WTC11 (cell line): ENCODE measurements around the gene COL6A5. TPM values are rescaled to one million over a fixed set of nuclear protein-coding genes. Genes with fewer than 3 reads are reported as not detected.

ENCODE experiments used
- AR ChIP-seq: fragments of 250-450 bp; sonication (Bioruptor Pico); IDR thresholded peaks from 2 replicates; pipeline ENCODE4 v1.9.0; 2021; ENCODE audit warnings: mild to moderate bottlenecking
- ATF6 ChIP-seq: sonication (generic); formaldehyde crosslinking; IDR thresholded peaks from 2 replicates; pipeline ENCODE4 v1.8.1; 2023; ENCODE audit warnings: mild to moderate bottlenecking, missing genetic modification reagents
- E2F1 ChIP-seq: sonication (generic); formaldehyde crosslinking; IDR thresholded peaks from 2 replicates; pipeline ENCODE4 v1.8.0; 2022; ENCODE audit warnings: mild to moderate bottlenecking, missing genetic modification reagents
- NFYB ChIP-seq: sonication (generic); formaldehyde crosslinking; conservative IDR thresholded peaks from 2 replicates; pipeline ENCODE4 v1.8.0; 2022; ENCODE audit warnings: low read depth, missing genetic modification reagents
- PRRX2 ChIP-seq: fragments of 250-450 bp; sonication (Bioruptor Pico); IDR thresholded peaks from 2 replicates; pipeline ENCODE4 v1.8.0; 2021; ENCODE audit warnings: mild to moderate bottlenecking
- RELA ChIP-seq: sonication (generic); formaldehyde crosslinking; IDR thresholded peaks from 2 replicates; pipeline ENCODE4 v1.8.1; 2022; ENCODE audit warnings: missing genetic modification reagents, mild to moderate bottlenecking, borderline replicate concordance
- STAT6 ChIP-seq: sonication (generic); formaldehyde crosslinking; conservative IDR thresholded peaks from 2 replicates; pipeline ENCODE4 v1.8.1; 2023; ENCODE audit warnings: mild to moderate bottlenecking, low read depth, missing genetic modification reagents, moderate library complexity
- USF1 ChIP-seq: sonication (generic); formaldehyde crosslinking; IDR thresholded peaks from 2 replicates; pipeline ENCODE4 v1.8.0; 2022; ENCODE audit warnings: mild to moderate bottlenecking, missing genetic modification reagents
- ZBTB43 ChIP-seq: sonication (generic); formaldehyde crosslinking; IDR thresholded peaks from 2 replicates; pipeline ENCODE4 v1.8.1; 2023; ENCODE audit warnings: mild to moderate bottlenecking, missing genetic modification reagents
- ZMAT4 ChIP-seq: fragments of 250-450 bp; sonication (Bioruptor Pico); IDR thresholded peaks from 2 replicates; pipeline ENCODE4 v1.9.0; 2021; ENCODE audit warnings: mild to moderate bottlenecking
- ZNF263 ChIP-seq: sonication (generic); formaldehyde crosslinking; IDR thresholded peaks from 2 replicates; pipeline ENCODE4 v1.8.1; 2022; ENCODE audit warnings: low read depth, mild to moderate bottlenecking, moderate library complexity, missing genetic modification reagents
- ZNF423 ChIP-seq: fragments of 250-450 bp; sonication (Bioruptor Pico); IDR thresholded peaks from 2 replicates; pipeline ENCODE4 v2.1.2; 2022; ENCODE audit warnings: mild to moderate bottlenecking, moderate library complexity
- ZNF532 ChIP-seq: fragments of 250-450 bp; sonication (Bioruptor Pico); IDR thresholded peaks from 2 replicates; pipeline ENCODE4 v1.9.0; 2021; ENCODE audit warnings: mild to moderate bottlenecking, borderline replicate concordance
- total RNA-seq: library from RNA; stranded (reverse); gene quantifications from 3 replicates; pipeline ENCODE4 v1.2.3, GENCODE V29; 2021

Gene COL6A5
- total RNA-seq, 1 experiment from 2014 or later: not detected

- TF ChIP-seq ATF6 (CRISPR knock-in tag) (no peak), NFYB (CRISPR knock-in tag) (no peak), STAT6 (CRISPR knock-in tag) (no peak), ZNF263 (no peak), USF1 (CRISPR knock-in tag) (no peak), ZNF532 (CRISPR knock-in tag) (no peak), PRRX2 (no peak), ZNF423 (CRISPR knock-in tag) (no peak), E2F1 (CRISPR knock-in tag) (no peak), ZBTB43 (no peak), ZMAT4 (CRISPR knock-in tag) (no peak), RELA (CRISPR knock-in tag) (no peak), AR (CRISPR knock-in tag) (no peak)
Observed at GRCh38 chr3:130506031-130506430, 160.6 kb downstream of the COL6A5 start (continued).
